ENCODE measurements around the gene FOXRED1.

The FOXRED1 gene

DNA sequence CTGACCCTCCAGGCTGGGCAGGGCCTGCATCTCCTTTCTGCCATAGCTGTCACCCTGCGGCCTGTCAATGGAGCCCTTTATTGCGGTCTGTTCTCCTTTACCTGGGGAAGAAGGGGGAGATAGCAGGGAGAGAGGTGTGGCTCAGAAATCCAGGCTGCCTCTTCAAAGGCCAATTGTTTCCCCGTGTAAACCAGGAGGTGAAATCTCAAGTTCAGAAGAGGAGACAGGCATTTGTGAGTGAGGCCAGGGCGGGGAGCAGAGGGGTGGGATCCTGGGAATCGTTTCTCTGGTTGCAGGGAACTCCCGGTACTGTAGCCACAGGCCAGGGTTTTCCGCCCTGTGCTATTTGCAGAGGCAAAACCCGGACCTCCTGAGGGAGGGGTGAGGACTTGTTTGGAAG lies 44.0 kb downstream of the FOXRED1 start:
- DNase-seq, result peak; percentile 52

DNA sequence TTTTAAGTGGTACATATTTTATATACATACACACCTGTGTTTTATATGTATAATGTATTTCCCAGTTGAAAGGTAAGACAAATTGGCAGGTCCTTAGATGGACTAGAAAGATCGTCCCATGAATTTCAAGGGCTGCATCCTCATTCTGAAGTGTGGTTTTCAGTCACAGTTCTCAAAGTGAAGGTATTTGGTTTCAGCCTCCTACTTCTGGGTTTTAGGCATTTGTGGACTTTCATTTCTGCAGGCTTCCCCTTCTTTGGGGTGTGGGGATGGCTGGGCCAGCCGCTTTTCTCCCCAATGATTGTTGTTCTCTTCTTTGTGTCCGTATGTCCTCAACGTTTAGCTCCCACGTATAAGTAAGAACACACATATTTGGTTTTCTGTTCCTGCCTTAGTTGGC lies 44.9 kb downstream of the FOXRED1 start:
- no peak for DNase-seq

- no peak for DNase-seq
Measured at GRCh38 chr11:126317432-126317755, 48.4 kb downstream of the FOXRED1 start.

DNA sequence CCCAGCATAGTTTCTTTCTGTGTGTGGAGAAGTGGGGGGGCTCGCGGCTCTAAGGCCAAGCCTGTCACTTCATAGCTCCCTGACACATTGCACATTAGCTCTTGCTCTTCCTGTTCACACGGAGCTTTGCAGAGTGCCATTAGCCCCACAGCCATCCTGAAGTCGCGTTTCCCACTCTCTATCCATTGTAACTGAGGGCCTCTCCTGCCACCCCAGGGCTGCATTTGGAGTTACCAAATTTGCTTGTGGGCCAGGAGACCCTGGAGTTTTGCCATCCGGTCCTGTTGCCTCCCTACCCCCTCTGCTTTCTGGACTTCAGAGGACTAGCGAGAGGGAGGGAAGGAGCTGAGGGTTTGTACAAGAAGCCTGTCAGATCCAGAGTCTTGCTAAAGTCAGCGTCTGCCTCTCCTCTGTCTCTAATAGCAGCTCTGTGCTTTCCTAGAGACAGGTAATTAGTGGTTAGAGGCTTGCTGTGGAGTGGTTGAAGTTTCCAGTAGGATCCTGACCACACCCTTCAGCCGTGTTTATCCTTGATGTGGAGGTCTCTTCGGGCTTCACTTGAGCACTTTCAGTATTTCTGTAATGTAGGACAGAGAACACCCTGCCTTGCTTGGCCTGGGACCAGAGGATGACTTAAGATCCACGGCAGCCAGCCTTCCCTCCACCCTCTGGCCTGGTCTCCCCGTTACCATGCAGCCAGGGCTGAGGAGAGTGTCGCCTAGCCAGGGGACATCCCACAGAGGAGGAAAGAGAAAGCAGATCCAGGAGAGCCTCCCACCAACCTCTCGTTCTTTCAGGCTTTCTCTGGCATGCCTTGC lies 49.0 kb downstream of the FOXRED1 start:
- DNase-seq, result peak; percentile 93

DNA sequence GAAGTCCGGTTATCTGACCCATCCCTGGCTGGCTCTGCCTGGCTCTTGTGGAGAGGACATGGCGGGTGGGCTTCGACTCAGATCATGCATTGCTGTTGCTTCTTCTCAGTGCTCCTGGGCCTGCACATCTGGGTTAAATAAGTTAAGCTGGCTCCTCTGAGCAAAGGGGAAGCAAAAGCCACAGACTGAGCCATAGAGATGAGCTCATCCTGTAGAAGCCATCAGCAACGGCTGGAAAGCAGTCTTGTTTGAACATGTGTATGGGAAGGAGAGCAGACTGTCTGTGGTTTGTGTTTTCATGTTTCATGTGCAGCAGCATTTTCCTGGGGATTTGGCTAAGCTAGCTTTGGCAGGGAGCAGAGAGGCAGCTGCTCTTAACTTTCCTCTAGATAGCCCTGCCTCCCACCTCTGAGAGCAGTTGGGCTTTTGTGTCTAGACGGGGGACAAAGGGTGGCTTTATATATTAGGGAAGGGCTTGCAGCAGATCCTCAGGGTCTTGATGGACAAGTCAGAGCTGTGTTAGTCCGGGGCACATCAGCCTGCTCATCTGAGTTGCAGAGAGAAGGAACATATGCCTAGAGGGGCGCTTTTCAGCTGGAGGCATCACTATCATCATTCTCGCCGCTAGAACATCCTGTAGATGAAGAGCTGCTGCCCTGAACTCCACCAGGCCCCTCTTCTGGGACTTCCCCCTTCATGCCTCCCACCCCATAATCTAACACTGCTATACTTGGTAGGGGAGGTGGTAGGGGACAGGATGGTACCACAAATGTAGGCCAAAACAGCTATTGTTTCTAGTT lies 49.8 kb downstream of the FOXRED1 start:
- DNase-seq, result peak; percentile 93

DNA sequence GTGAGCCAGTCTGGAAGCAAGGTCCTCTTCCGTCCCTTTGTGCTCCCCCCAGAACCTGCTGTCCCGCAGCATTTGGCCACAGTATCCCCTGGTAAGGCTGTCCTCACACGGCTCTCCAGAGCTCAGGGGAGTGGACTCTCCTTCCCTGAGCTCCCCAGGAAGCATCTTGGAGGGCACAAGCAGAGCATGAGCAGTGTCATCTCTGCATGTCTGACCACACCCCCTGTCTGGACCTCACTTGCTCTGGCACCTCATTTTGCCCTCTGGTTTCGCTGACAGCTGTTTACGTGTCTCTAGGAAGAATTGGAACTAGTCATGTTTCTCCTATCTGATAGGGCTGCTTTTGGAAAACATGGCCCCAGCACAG lies 50.4 kb downstream of the FOXRED1 start:
- DNase-seq, result no peak

DNA sequence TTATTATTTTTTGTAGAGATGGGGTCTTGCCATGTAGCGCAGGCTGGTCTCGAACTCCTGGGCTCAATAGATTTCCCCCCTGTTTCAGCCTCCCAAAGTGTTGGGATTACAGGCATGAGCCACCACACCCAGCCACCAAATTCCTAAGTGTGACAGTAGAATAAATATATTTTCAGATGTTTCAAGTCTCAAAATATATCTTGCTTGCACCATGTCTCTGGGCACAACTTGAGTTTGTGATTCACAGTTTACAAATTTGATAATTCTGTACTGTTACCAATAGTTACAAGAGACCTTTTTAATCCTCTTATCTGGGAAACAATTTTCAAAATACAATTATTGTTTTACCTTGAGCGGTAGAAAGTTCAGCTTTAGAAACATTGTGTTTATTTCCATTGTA lies 54.0 kb downstream of the FOXRED1 start:
- no peak for DNase-seq

- DNase-seq, result no peak
Measured at GRCh38 chr11:126327281-126328000, 58.5 kb downstream of the FOXRED1 start.
